GM21423 (cell line): ENCODE results near the gene PGGHG.
"Not testable (repeated sequence)": the region's sequence is repeated elsewhere in the genome, so short reads cannot be mapped to it uniquely, and the experiment has no call there.

Experiments
- ATAC-seq: cut with Tn5 transposase; IDR thresholded peaks from one replicate; pipeline ENCODE4 v1.9.1; 2021; ENCODE audit warnings: mild to moderate bottlenecking, moderate library complexity; ENCODE audit not compliant: unreplicated experiment

Gene PGGHG

DNA sequence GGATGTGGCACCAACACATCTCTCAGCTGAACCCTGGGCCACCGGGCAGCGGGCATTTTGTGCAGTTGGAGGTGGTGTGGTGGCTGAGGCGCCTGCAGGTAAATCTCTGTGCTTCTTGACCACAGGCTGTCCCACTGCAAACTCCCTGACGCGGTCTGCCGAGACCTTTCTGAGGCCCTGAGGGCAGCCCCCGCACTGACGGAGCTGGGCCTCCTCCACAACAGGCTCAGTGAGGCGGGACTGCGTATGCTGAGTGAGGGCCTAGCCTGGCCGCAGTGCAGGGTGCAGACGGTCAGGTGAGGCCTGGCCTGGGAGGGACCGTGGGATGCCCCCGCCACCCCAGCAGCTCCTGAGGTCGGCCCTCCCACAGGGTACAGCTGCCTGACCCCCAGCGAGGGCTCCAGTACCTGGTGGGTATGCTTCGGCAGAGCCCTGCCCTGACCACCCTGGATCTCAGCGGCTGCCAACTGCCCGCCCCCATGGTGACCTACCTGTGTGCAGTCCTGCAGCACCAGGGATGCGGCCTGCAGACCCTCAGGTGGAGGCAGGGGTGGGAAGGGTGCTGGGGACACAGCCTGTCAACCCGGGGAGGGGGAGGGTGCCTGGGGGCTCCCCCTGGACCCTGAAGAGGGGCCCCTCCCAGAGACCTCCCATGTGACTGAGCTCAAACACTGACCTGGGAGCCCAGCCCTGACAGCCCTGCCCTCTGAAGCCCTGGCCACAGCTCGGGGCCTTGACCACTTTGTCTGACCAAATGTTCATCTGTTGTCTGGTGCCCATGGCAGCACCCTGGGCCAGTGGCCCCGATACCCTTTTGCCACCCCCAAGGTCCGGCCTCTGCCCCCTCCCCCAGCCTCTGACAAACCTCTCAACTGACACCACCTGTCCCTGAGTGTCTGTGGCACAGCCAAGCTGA, 4.6 kb upstream of the PGGHG start:
- ATAC-seq, result no peak

DNA sequence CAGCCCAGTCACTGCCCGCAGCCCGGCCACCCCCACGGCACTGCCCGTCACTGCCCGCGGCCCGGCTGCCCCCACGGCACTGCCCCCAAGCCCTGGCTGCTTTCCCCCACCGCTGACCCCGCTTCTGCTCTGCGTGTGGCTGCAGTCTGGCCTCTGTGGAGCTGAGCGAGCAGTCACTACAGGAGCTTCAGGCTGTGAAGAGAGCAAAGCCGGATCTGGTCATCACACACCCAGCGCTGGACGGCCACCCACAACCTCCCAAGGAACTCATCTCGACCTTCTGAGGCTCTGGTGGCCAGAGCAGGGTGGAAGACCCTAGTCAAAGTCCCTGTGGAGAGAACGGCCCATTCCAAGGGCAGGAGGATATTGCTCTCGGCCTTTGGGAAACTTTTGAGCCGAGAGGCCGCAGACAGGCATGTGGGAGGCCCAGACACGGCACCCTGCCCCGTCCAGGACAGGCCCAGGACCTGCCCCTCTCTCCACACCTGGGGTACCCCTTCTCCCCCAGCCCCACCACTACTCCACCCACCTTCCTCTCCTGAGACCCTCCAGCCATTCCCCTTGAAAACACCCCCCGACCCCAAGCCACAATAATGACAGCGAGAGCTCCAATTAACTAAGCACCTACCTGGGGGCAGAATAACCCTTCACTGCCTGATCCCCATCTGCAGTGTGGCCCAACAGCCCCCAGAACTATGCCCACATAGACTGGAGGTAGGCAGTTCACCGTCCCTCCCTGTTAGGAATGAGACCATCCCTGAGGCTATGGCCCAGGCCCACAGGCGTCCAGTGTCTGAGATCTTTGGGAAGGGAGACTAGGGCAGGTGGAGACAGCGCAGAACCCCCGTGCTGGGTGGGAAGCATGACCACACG, 3.7 kb upstream of the PGGHG start:
- no peak for ATAC-seq

DNA sequence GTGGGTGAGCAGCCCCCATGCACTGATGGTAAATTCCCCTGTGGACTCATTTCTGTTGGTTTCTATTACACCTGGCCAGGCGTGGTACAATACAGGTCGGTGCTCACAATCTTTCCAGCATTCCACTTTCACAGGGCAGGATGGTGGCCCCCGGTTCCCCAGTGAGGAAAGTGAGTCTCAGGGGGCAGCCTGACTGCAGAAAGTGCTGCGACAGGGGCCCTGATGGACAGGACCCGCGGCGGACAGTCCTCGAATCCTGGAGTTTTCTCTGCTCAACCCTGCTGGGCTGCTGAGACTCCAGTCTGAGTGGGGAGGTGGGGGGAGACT, 3.1 kb upstream of the PGGHG start:
- ATAC-seq, result no peak

DNA sequence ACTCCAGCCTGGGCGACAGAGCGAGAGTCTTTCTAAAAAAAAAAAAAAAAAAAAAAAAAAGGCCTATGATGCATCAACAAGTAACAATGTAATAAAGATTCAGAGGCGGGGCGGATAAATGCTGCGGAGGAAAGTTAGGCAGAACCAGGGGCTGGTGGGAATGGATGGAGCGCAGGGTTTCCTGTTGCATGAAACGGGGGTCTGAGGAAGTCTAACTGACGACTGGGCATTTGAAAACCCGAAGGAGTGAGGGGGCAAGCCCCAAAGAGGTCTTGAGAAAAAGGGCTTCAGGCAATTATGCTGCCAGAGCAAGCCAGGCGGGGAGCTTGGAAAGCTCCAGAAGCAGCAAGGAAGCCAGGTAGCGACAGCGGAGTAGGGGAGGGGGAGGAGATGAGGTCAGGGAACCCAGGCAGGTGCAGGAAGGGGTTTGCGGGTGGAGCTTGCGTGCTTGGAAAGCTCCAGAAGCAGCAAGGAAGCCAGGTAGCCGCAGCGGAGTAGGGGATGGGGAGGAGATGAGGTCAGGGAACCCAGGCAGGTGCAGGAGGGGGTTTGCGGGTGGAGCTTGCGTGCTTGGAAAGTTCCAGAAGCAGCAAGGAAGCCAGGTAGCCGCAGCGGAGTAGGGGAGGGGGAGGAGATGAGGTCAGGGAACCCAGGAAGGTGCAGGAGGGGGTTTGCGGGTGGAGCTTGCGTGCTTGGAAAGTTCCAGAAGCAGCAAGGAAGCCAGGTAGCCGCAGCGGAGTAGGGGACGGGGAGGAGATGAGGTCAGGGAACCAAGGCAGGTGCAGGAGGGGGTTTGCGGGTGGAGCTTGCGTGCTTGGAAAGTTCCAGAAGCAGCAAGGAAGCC, 1.7 kb upstream of the PGGHG start:
- ATAC-seq, result not testable (repeated sequence)

DNA sequence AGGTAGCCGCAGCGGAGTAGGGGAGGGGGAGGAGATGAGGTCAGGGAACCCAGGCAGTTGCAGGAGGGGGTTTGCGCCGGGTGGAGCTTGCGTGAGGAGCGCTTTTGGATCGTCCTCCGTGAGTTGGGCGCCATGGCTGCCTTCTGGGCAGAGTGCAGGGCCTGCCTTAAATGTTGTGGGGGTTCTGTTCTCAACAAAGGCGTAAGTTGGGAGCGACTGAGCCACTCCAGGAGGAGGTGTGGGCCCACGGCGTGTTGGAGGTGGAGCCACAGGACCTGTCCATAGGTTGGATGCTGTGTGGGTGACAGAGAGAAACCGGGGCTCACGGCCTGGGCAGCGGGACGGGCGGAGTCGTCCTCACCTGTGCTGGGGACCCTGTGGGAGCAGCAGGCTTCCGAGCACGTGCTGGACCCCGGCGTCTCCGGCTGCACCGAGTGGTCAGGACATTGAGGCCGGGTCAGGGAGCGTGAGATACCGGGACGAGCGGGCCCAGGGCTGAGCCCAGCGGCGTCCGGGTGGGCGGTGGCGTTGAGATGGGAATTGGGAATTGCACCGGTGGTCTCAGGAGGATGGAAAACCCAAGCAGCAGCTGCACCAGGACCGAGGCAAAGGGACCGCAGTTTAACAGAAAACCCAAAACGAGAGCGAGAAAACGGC, 977 bp upstream of the PGGHG start:
- no peak for ATAC-seq

DNA sequence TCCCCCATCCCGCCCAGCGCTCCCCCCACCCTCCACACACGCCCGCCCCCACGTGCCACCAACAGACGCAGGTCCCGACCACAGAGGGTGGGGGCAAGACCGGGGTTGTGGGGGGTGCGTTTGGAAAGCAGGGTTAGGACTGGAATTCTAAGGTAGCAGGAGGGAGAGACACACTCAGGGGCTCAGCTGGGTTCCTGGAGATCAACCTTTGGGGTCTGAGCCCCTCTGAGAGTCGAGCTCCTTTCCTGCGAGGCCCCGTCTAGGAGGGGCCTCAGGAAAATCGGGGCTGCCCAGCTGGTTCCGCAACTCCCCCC, 429 bp downstream of the PGGHG start:
- no peak for ATAC-seq

DNA sequence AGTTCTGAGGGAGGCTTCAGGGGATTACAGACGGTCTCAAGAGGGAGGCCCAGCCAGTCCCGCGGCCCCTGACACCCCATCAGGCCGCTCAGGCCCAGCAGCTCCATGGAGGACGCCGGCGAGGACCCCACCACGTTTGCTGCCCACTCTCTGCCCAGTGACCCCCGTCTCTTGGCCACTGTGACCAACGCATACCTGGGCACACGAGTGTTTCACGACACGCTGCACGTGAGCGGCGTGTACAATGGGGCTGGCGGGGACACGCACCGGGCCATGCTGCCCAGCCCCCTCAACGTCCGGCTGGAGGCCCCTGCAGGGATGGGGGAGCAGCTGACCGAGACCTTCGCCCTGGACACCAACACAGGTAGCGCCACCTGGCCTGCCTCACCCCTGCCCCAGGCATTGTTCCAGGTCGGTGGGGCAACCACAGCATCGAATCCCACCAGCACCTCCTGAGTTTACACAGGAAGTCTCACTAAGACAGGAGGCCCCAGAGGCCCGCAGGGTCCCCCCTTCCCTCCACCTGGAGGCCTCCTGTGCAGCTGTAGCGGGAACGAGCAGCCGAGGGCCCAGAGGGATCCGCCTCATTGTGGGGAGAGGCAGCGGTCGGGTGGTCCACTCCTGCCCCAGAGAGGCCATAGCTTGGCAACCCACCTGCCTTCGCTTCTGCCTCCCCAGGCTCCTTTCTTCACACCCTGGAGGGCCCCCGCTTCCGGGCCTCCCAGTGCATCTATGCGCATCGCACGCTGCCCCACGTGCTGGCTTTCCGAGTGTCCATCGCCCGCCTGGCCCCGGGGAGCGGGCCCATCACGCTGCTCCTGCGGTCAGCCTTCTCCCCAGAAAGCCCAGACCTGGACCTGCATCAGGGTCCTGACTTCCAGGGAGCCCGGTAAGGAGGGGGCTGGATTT, 1.0 kb downstream of the PGGHG start:
- ATAC-seq, result no peak

DNA sequence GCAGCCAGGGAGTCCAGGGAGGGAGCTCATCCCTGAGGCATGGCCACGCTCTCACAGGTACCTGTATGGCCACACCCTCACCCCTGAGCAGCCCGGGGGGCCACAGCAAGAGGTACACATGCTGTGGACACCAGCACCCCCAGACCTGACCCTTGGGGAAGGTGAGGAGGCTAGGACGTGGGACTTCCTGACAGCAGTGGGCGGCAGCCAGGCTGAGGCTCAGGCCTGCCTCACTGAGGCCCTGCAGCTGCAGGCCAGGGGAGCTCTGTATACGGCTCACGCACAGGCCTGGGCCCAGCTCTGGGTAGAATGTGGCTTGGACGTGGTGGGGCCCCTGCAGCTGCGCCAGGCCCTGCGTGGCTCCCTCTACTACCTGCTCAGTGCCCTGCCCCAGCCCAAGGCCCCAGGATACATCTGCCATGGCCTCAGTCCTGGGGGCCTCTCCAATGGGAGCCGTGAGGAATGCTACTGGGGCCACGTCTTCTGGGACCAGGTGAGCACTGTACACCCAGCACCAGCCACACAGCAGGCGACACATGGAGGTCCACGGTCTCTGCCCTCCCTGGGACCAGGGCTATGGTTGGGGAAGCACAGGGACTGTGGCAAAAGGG, 1.8 kb downstream of the PGGHG start:
- ATAC-seq, result no peak

DNA sequence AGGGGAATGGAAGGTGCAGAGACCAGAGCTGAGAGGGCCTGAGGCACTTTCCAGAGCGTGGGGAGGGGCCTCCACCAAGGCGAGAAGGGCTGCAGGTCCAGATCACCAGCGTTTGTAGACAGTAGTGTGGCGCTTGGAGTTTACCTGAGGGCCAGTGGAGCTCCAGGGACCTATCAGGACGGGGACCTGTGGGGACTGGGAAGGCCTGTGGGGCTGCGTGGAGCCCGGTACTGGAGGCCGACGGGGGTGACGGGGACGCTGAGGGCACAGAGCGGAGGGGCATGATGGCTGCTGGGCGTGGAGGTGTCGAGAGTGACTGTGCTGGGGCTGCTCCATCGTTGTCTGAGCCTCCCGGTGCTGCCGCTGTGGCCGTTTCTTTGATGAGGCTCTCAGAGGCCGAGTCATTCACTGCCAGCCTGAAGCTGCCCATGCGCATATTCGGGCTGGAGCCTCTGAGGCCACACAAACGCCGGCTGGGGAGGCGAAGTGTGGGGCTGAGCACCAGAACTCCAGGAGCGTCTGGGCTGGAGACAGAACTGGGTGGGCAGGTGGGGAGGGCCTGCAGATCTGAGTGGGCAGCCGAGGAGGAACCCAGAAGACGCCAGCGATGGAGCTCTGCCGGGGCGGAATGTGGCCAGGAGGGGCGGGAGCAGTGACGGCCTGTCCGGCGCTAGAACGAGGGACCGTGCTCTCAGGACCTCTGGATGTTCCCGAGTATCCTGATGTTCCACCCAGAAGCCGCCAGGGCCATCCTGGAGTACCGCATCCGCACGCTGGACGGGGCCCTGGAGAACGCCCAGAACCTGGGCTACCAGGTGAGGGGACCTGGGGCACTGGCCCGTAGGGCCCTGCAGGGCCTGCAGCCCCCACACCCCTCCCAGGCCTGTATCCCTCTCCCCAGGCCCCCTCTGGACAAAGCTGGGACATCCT, 2.6 kb downstream of the PGGHG start:
- ATAC-seq, result no peak

DNA sequence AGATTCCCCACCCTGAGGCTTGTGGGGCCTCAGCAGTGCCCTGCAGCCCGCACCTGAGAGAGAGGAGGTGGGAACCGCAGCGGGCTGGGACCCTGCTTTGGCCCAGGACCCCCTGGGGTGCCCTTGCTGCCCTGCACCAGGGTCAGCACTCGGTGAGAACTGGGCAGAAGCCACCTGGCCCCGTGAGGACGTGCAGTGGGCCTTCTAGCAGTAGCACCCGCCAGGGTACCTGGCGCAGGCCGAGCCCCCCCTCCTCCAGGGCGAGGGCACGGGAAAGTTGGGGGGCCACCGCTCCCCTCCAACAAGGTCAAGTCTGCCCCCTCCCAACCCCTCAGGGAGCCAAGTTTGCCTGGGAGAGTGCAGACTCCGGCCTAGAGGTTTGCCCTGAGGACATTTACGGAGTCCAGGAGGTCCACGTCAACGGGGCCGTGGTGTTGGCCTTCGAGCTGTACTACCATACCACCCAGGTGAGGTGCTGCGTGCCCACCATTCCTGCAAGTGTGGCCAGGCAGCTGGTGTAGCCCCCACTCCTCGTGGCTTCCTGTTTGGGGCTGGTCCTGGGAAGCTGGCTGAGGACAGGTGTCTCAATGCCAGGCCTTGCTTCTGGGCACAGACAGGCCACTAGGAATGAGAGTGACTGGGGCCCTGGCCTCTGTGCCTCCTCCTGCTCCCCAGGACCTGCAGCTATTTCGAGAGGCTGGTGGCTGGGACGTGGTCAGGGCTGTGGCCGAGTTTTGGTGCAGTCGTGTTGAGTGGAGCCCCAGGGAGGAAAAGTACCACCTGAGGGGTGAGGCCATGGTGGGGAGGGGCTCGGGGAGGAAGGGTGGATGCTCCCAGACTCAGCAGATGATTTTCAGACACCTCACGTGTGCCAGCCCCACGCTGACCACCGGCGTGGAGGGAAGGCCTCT, 3.5 kb downstream of the PGGHG start:
- ATAC-seq, result no peak

DNA sequence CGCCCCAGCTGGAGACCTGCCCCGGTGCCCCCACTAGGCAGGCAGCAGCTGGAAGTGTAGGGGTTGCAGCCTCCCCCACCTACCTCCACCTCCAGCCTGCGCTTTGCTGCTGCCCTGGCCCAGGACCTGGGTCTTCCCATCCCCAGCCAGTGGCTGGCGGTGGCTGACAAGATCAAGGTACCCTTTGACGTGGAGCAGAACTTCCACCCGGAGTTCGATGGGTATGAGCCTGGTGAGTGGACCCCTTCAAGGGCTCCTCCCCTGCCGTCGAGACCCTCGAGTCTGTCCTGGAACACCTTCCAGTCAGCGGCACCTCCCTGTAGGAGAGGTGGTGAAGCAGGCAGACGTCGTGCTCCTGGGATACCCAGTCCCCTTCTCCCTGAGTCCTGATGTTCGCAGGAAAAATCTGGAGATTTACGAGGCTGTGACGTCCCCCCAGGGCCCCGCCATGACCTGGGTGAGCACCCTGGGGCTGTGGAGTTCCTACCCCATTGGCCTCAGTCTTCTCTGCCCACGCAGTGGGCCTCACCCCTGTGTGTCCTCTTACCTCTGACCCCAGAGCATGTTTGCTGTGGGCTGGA, 4.4 kb downstream of the PGGHG start:
- no peak for ATAC-seq

DNA sequence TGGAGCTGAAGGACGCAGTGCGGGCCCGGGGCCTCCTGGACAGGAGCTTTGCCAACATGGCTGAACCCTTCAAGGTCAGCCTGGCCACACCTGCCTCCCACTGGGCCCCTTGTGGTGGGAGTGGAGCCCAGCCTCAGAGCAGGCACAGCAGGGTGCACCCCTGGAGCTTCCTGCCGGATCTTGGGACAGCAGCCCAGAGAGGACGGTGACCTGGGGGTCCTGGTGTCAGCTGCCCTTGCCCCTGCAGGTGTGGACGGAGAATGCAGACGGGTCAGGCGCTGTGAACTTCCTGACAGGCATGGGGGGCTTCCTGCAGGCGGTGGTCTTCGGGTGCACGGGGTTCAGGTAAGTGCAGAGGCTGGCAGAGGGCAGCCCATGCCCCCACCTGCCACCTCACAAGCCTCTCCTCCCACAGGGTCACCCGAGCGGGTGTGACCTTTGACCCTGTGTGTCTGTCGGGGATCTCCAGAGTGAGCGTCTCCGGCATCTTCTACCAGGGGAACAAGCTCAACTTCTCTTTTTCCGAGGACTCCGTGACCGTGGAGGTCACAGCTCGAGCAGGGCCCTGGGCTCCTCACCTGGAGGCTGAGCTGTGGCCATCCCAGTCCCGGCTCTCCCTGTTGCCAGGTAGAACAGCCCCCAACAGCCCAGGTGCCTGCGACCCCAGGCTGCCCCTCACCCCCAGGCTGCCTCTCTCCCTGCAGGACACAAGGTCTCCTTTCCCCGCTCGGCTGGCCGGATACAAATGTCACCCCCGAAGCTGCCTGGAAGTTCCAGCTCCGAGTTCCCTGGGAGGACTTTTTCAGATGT, 5.1 kb downstream of the PGGHG start:
- ATAC-seq, result no peak

DNA sequence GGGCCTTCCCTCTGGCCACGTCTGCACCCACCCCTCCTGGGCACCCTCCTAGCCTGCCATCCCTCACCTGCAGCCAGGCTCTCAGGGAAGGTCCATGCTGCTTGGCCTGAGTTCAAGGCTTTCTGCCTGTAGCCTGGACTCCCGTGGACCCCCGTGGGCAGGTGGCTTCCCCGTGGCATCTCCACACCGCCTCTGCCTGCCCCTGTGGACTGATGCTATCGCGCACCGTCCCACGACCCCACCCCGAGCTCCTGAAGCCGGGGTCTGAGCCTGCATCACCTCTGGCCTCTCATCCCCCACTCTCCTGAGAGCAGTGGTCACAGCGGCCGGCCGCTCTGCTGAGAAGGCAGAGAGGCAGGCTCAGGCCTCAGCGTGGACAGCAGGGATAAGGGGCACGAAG, 5.9 kb downstream of the PGGHG start:
- ATAC-seq, result no peak

DNA sequence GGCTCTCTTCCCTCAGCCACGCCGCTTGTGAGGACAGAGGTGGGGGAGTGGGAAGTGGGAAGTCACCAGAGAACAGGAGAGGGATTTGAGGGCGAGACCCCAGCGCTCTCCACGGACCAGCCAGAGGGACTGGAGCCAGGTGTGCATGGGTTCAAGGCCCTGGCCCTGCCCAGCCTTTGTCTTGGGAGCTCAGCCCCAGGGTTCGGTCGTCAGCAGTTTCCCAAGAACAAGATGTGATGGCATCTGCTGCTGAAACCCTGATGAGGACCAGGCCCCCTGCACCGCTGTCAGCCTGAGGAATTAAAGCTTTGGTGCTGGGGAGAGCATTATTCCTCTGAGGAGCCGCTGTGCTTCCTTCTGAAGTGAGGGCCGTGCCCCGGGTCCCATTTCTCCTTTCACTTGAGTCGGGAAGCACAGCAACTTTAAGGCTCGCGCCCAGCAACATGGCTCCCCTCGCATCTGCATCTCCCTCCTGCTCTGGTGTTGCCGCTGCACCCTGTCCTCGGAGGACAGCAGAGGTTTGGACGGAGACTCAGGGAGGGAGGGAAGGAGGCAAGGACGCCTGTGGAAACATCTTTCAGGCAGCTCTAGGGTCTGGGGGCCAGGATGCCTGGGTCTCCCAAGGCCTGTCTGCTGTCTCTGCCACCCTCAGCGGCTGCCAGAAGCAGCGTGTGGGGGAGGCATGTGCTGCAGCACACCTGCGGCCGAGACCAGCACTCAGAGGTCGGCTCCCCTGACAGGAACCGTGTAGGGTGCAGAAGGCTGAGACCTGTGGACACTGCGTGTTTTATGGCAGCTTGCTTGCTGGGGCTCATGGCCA, 6.6 kb downstream of the PGGHG start:
- no peak for ATAC-seq
